Endodermal cell (in vitro differentiated cells): Measurements from ENCODE around the gene PHF24. TPM values are rescaled to one million over a fixed set of nuclear protein-coding genes. Genes with fewer than 3 reads are reported as not detected.

Source experiments
- DNase-seq: peaks from one replicate; pipeline ENCODE4 v3.0.0-alpha.2; 2017
- H3K27ac ChIP-seq: 2 replicates; pipeline ENCODE4 v1.5.1; 2013; ENCODE audit warnings: mild to moderate bottlenecking, low read depth, low read length, moderate library complexity
- H3K27me3 ChIP-seq: 2 replicates; pipeline ENCODE4 v1.6.1; 2013; ENCODE audit warnings: mild to moderate bottlenecking, low read length, moderate library complexity; ENCODE audit not compliant: insufficient read depth, control insufficient read depth, poor library complexity, severe bottlenecking
- H3K36me3 ChIP-seq: 2 replicates; pipeline ENCODE4 v1.7.0; 2013; ENCODE audit warnings: mild to moderate bottlenecking, low read length, moderate library complexity; ENCODE audit not compliant: control insufficient read depth, insufficient read depth
- H3K4me1 ChIP-seq: one replicate; pipeline ENCODE4 v1.7.0; 2013; ENCODE audit warnings: low read length; ENCODE audit not compliant: control insufficient read depth, insufficient read depth
- H3K4me3 ChIP-seq: 2 replicates; pipeline ENCODE4 v1.5.1; 2013; ENCODE audit warnings: mild to moderate bottlenecking, low read length, moderate library complexity
- H3K9ac ChIP-seq: 2 replicates; pipeline ENCODE4 v1.6.1; 2013; ENCODE audit warnings: mild to moderate bottlenecking, low read length, moderate library complexity; ENCODE audit not compliant: poor library complexity, severe bottlenecking; ENCODE audit errors: extremely low read depth
- H3K9me3 ChIP-seq: 2 replicates; pipeline ENCODE4 v1.6.1; 2013; ENCODE audit warnings: mild to moderate bottlenecking, low read length, moderate library complexity; ENCODE audit not compliant: control insufficient read depth
- H3K27ac Mint-ChIP-seq: 2 replicates; pipeline ENCODE4 v1.8.0; 2020; ENCODE audit warnings: mixed read lengths
- H3K27me3 Mint-ChIP-seq: 2 replicates; pipeline ENCODE4 v1.8.0; 2021; ENCODE audit warnings: mild to moderate bottlenecking, mixed read lengths; ENCODE audit not compliant: insufficient read depth
- H3K36me3 Mint-ChIP-seq: 2 replicates; pipeline ENCODE4 v1.8.0; 2020; ENCODE audit warnings: low read depth, mixed read lengths
- H3K4me1 Mint-ChIP-seq: 2 replicates; pipeline ENCODE4 v1.8.0; 2020; ENCODE audit warnings: mixed read lengths
- H3K4me3 Mint-ChIP-seq: 2 replicates; pipeline ENCODE4 v1.8.0; 2020; ENCODE audit warnings: mild to moderate bottlenecking, moderate library complexity, mixed read lengths
- H3K9me3 Mint-ChIP-seq: 2 replicates; pipeline ENCODE4 v1.8.0; 2020; ENCODE audit warnings: mild to moderate bottlenecking, mixed read lengths
- CTCF ChIP-seq: fragments of 200-600 bp; sonication (generic); conservative IDR thresholded peaks from 2 replicates; pipeline ENCODE4 v1.5.0; 2021; ENCODE audit warnings: antibody characterized with exemption, mild to moderate bottlenecking
- WGBS, 2 experiments: methylation state at CpG; one replicate each; pipeline versions ENCODE4 v1.1.5 to v1.1.7; 2013; ENCODE audit warnings: missing lambda C conversion rate in 2 of 2, mixed read lengths in 1 of 2; ENCODE audit not compliant: insufficient coverage in 1 of 2, insufficient read length in 1 of 2; 5-methylcytosine and 5-hydroxymethylcytosine counted together
- long read RNA-seq, 4 experiments: library from polyadenylated mRNA in 2 of 4; library from RNA in 1 of 4; library from capped mRNA in 1 of 4; stranded (forward) in 3 of 4; unstranded in 1 of 4; transcript quantifications; one replicate each; pipeline ENCODE4 v2.0.0, GENCODE V29; 2020 to 2021; ENCODE audit warnings: inconsistent platforms in 1 of 4
- polyA plus RNA-seq, 2 experiments: library from polyadenylated mRNA; stranded (reverse); fragments of 50-300 nt; gene quantifications; one replicate each; pipeline ENCODE4 v1.2.3, GENCODE V29; 2013
- total RNA-seq, 2 donors: library from RNA; stranded (reverse); fragmentation: NEBNext Ultra II Directional in 1 of 2; extraction: Animal tissue kit (Norgen Biotek cat#: 25700) in 1 of 2; gene quantifications; 2 replicates in 1 of 2; 3 replicates in 1 of 2; pipeline ENCODE4 v1.2.1, GENCODE V29; 2021

Gene PHF24
- total RNA-seq = 1 to 10 TPM; 1.9 to 2.7 TPM
- polyA plus RNA-seq (2013, experiment 1 of 2) = 1.0 TPM
- polyA plus RNA-seq (2013, experiment 2 of 2) = 0.66 TPM
- long read RNA-seq, experiment 1, partial matches to known transcripts = 0 of 1 reads
- long read RNA-seq, experiment 1, other reads (novel, unspliced or antisense) = 1 of 1 reads
- long read RNA-seq, experiment 2, full-length matches to known transcripts = 3 of 9 reads
- long read RNA-seq, experiment 2, partial matches to known transcripts = 1 of 9 reads
- long read RNA-seq, experiment 2, other reads (novel, unspliced or antisense) = 5 of 9 reads
- long read RNA-seq, experiment 3, full-length matches to known transcripts = 3 of 5 reads
- long read RNA-seq, experiment 3, partial matches to known transcripts = 1 of 5 reads
- long read RNA-seq, experiment 3, other reads (novel, unspliced or antisense) = 1 of 5 reads
- long read RNA-seq, experiment 4 = 0 reads

GRCh38 chr9:34957492-34958410, at the start of gene PHF24:
Gene PHF24, plus strand, starts transcription at chr9:34958285. Its CDS starts 13,014 bp downstream, at chr9:34971299.
- 0 to 1% methylated on average over 7 to 116 of the region's 116 CpGs for WGBS, 2 experiments
- TF ChIP-seq CTCF = peak; percentile 37
- Histone ChIP-seq H3K4me1 (peaks cover 8% of the 10 kb centered on the region), H3K9ac (no peak within 1 kb of the TSS), H3K9me3 (no peaks in the 10 kb centered on the region), H3K4me3 (peak within 1 kb of the TSS; percentile 77), H3K27ac (no peak within 1 kb of the TSS), H3K36me3 (no peaks in the 10 kb centered on the region), H3K27me3 (peaks cover 35% of the 10 kb centered on the region)
- peak within 1 kb of the TSS; percentile 62 for H3K4me3 Mint-ChIP-seq
- H3K9me3 Mint-ChIP-seq = no peaks in the 10 kb centered on the region
- DNase-seq = peak; percentile 77
- H3K36me3 Mint-ChIP-seq = no peaks in the 10 kb centered on the region
- no peak within 1 kb of the TSS for H3K27ac Mint-ChIP-seq
- H3K4me1 Mint-ChIP-seq = peaks cover 18% of the 10 kb centered on the region
- peaks cover 56% of the 10 kb centered on the region for H3K27me3 Mint-ChIP-seq

GRCh38 chr9:34927061-34927460, 31.0 kb upstream of the PHF24 start:
- Mint-ChIP-seq H3K9me3 (peaks cover 3% of the 10 kb centered on the region), H3K4me3 (no peak overlapping the region), H3K36me3 (no peaks in the 10 kb centered on the region), H3K27ac (no peak overlapping the region), H3K4me1 (peaks cover 2% of the 10 kb centered on the region), H3K27me3 (peaks cover 6% of the 10 kb centered on the region)
- no peaks in the 10 kb centered on the region for H3K27me3 ChIP-seq
- H3K4me3 ChIP-seq = no peak overlapping the region
- TF ChIP-seq CTCF = no peak
- H3K9ac ChIP-seq = no peak overlapping the region
- no peak overlapping the region for H3K27ac ChIP-seq
- no peaks in the 10 kb centered on the region for H3K36me3 ChIP-seq
- no peaks in the 10 kb centered on the region for H3K4me1 ChIP-seq
- H3K9me3 ChIP-seq = no peaks in the 10 kb centered on the region
- 83 to 90% methylated on average over 1 to 4 of the region's 4 CpGs for WGBS, 2 experiments
- no peak for DNase-seq

- H3K9me3 ChIP-seq = no peaks in the 10 kb centered on the region
- peaks cover 5% of the 10 kb centered on the region for H3K27me3 Mint-ChIP-seq
- no peaks in the 10 kb centered on the region for H3K27me3 ChIP-seq
- H3K27ac Mint-ChIP-seq = no peak overlapping the region
- H3K36me3 Mint-ChIP-seq = no peaks in the 10 kb centered on the region
- no peak for DNase-seq
- no peak overlapping the region for H3K9ac ChIP-seq
- H3K4me3 Mint-ChIP-seq = no peak overlapping the region
- H3K4me3 ChIP-seq = no peak overlapping the region
- H3K4me1 Mint-ChIP-seq = peaks cover 2% of the 10 kb centered on the region
- H3K4me1 ChIP-seq = no peaks in the 10 kb centered on the region
- H3K36me3 ChIP-seq = no peaks in the 10 kb centered on the region
- peaks cover 3% of the 10 kb centered on the region for H3K9me3 Mint-ChIP-seq
- TF ChIP-seq CTCF = no peak
- 86 to 90% methylated on average over 1 of the region's 1 CpG for WGBS, 2 experiments
- H3K27ac ChIP-seq = no peak overlapping the region
Measured at GRCh38 chr9:34928921-34929320, 29.2 kb upstream of the PHF24 start.
